ENCODE results near the gene PXK.
"Not testable (repeated sequence)": the region's sequence is repeated elsewhere in the genome, so short reads cannot be mapped to it uniquely, and the experiment has no call there.

The PXK gene

GRCh38 chr3:58421004-58421403, 88.3 kb downstream of the PXK start:
- DNase-seq = no peak

GRCh38 chr3:58422756-58423325, 90.1 kb downstream of the PXK start:
- DNase-seq = no peak

DNA sequence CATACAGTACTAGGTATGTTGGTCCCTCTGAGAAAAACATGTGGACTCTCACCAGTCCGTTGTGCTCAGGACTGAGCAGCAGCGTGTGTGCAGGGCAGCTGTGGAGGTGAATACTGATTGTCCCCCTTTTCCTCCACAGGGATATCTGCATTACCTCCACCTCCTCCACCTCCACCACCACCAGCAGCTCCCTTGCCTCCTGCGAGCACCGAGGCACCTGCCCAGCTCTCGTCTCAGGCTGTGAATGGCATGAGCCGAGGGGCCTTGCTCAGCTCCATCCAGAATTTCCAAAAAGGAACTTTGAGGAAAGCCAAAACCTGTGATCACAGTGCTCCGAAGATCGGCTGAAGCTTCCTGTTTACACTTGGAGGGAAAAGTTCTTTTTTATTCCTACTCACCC, 91.9 kb downstream of the PXK start:
- DNase-seq = no peak

DNA sequence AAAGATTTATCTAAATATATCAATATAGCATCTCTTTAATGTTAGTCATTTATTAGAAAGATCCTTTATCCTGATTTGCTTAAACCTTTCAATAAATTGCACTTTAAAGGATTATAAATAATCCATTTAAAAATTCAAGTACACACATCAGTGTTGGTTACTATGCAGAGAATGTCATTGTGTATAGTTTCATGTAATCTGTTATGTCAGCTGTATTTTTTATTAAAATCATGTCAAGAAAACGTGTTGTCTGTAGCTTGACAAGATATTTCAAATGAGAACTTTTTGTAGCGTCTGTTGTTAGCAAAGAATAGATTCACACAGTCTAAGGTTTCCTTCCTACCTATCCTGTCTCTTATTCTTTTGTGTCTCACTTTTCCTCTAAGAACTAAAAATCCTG, 93.1 kb downstream of the PXK start:
- DNase-seq = no peak

GRCh38 chr3:58427661-58428361, 95.1 kb downstream of the PXK start:
- no peak for DNase-seq

GRCh38 chr3:58429657-58430056, 97.0 kb downstream of the PXK start:
- DNase-seq = no peak

DNA sequence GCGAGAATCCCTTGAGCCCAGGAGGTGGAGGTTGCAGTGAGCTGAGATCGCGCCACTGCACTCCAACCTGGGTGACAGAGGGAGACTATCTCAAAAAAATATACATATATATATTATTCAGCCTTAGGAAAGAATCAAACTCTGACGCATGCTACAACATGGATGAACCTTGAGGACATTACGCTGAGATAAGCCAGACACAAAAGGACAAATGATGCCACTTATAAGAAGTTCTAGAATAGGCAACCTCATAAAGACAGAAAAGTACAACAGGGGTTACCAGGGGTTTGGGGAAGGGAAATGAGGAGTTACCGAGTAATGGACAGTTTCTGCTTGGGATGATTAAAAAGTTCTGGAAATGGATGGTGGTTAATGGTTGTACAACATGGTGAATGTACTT, 100.2 kb downstream of the PXK start:
- no peak for DNase-seq

DNA sequence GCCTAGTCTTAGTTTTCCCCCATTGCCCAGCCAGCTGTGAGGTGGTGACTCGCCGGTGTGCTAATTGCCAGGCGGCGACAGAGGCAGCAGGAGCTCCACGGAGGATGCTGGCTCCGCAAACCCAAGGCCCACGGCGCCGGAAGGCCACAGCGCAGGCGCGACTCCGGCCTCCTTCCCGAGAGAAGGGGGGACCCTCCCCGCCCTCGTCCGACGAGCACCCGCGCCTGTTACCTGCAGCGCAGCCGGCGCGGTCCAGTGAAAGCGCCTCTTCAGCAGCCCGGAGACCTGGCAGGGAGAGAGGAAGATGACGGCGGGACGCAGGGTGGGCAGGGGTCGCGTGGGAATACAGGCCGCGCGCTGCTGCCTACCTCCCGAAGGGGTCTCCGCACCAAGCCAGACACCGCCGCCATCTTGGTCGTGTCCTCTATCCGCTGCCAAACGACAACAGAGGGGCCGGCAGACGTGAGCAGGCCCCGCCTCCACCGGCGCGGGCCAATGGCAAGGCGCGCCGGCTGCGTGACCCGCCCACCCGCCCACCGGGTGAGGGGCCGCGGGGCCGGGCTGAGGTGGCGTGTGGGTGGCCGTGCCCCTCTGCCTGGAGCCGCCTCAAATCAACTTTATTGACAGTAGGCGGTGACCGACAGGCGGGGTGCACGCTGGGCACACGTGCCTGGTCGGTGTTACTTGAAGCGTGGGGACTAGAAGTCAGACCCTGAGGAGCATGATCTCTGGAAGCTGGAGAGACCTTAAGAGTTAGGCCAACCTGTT, 100.9 kb downstream of the PXK start, which contains the start of gene PDHB:
PDHB (minus strand) TSS at position 433 of the 768 bp plus-strand sequence; CDS start at position 410, 23 bp downstream.
- DNase-seq = peak; percentile 95

GRCh38 chr3:58434168-58434504, 101.4 kb downstream of the PXK start:
- no peak for DNase-seq

DNA sequence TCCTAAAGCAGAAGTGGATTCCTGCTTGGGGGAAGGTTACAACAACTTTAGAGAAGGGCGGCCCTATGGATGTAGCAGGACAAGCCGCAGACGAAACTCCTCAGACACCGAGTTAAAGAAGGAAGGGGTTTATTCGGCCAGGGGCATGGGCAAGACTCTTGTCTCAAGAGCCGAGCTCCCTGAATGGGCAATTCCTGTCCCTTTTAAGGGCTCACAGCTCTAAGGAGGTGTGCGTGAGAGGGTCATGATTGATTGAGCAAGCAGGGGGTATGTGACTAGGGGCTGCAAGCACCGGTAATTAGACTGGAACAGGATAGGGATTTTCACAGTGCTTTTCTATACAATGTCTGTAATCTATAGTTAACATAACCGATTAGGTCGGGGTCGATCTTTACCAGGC, 101.8 kb downstream of the PXK start:
- DNase-seq = no peak

DNA sequence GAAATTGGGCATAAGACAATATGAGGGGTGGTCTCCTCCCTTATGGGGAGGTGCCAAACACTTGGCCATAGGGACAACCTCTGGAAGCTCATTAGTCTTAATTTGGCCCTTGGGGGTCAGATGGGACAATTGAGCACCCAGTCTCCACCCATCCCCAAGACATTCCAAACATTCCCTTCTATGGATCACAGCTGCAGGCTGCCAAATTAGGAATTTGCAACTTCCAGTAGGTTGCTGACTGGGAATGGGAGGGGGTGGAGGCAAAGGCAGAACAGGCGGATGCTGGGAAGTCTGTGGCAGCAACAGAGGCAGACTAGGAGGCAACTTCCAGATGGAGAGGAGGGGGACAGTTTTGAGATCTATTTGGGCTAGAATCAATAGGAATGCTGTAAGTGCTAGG, 102.3 kb downstream of the PXK start:
- no peak for DNase-seq

GRCh38 chr3:58437276-58437675, 104.6 kb downstream of the PXK start:
- not testable (repeated sequence) for DNase-seq

DNA sequence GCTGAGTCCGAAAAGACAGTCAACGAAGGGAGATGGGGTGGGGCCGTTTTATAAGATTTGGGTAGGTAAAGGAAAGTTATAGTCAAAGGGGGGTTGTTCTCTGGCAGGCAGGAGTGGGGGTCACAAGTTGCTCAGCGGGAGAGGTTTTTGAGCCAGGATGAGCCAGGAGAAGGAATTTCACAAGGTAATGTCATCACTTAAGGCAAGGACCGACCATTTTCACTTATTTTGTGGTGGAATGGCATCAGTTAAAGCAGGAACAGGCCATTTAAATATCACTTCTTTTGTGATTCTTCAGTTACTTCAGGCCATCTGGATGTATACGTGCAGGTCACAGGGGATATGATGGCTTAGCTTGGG, 108.3 kb downstream of the PXK start:
- DNase-seq = not testable (repeated sequence)

GRCh38 chr3:58441514-58442450, 109.1 kb downstream of the PXK start:
- DNase-seq = no peak

GRCh38 chr3:58452176-58452575, 119.5 kb downstream of the PXK start:
- DNase-seq = no peak

GRCh38 chr3:58459160-58459559, 126.5 kb downstream of the PXK start:
- DNase-seq = no peak

GRCh38 chr3:58462829-58463180, 130.1 kb downstream of the PXK start:
- DNase-seq = no peak

- peak; percentile 55 for DNase-seq
Measured at GRCh38 chr3:58463181-58463941, 130.7 kb downstream of the PXK start.

- no peak for DNase-seq
Measured at GRCh38 chr3:58463942-58464271, 131.2 kb downstream of the PXK start.

DNA sequence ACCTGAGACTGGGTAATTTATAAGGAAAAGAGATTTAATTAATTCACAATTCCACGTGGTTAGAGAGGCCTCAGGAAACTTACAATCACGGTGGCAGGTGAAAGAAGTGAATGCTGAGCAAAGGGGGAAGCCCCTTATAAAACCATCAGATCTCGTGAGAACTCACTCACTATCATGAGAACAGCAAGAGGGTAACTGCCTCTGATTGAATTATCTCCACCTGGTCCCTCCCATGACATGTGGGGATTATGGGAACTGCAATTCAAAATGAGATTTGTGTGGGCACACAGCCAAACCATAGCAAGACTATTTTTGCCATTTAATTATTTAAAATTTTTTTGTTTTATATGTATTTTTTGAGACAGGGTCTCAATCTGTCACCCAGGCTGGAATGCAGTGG, 132.2 kb downstream of the PXK start:
- no peak for DNase-seq

- DNase-seq = no peak
Measured at GRCh38 chr3:58466899-58467563, 134.3 kb downstream of the PXK start.

DNA sequence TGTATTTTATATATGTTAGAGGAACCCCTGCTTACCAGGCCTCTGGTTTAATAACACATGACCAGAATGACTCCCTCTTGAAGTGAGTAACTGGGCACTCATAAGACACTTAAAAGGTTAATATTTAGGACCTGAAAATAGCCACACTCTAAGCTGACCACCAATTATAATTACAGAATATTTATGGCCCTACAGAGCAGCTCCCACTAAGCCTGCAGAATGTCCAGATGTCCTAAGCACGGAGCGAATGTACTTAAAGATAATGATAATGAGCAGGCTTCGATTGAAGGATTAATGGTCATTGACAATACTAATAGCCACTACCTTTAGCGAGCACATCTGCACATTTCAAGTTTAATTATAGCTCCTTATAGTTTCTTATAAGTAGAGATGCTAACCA, 136.4 kb downstream of the PXK start:
- DNase-seq = no peak
